ENCODE data around the gene FEN1.
A peak's percentile ranks its signal among the peaks of the same experiment; 100 is the strongest.

FEN1 gene

DNA sequence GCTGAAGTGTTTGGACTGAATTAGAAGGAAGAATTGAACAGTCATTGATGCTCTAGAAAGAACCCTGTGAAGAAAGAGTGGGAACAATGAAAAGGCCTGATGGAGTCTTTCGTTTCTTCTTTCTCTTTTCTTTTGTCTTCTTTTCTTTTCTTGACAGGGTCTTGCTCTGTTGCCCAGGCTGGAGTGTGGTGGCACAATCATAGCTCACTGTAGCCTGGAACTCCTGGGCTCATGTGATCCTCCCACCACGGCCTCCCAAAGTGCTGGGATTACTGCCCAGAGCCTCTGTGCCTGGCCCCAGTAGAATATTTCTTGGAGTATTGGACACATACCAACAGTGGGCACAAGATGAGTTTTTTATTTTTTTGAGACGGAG is 1.1 kb downstream of the FEN1 start:
- no peaks in the 10 kb centered on the region for H3K9me3 ChIP-seq (ENCODE audit: control insufficient read depth in 1 of 2, low read length in 2 of 2)
- H3K4me3 ChIP-seq (ENCODE audit: low read depth in 1 of 2, low read length in 2 of 2), result peak overlapping the region; percentile 81 to 93
- H3K4me1 ChIP-seq (ENCODE audit: control insufficient read depth in 1 of 2, insufficient read depth in 2 of 2, low read length in 2 of 2), result peaks cover 16 to 24% of the 10 kb centered on the region in 2 donors
- peaks cover 15 to 21% of the 10 kb centered on the region in 2 donors for H3K36me3 ChIP-seq (ENCODE audit: control insufficient read depth in 1 of 2, insufficient read depth in 2 of 2, low read length in 2 of 2)
- no peak overlapping the region for H3K27ac ChIP-seq (ENCODE audit: low read depth, low read length)
- H3K9ac ChIP-seq (ENCODE audit: low read depth in 1 of 2, low read length in 2 of 2), result peak overlapping the region; percentile 93 to 98
- H3K27me3 ChIP-seq (ENCODE audit: control insufficient read depth in 1 of 2, insufficient read depth in 2 of 2, low read length in 2 of 2), result no peaks in the 10 kb centered on the region

DNA sequence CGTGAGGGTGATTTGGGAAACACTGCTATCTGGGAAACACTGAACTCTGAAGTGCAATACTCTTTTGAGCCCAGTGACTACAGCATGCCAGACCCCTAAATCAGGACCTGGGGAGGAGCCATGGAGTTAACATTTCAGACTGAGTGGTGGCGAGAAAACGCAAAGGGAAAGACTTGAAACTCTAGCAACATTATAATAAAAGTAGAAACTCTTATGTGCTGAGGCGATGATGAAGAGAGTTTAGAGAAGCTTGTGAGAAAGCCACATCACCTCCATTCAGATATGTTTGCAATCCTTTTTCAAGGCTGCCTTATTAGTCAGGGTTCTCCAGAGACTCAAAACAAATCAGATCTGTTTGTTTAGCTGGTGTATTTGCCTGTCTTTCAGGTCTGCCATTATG is 1.9 kb downstream of the FEN1 start:
- Histone ChIP-seq H3K9me3 (ENCODE audit: control insufficient read depth in 1 of 2, low read length in 2 of 2) (no peaks in the 10 kb centered on the region), H3K27me3 (ENCODE audit: control insufficient read depth in 1 of 2, insufficient read depth in 2 of 2, low read length in 2 of 2) (no peaks in the 10 kb centered on the region), H3K4me1 (ENCODE audit: control insufficient read depth in 1 of 2, insufficient read depth in 2 of 2, low read length in 2 of 2) (peaks cover 16 to 24% of the 10 kb centered on the region in 2 donors), H3K9ac (ENCODE audit: low read depth in 1 of 2, low read length in 2 of 2) (no peak overlapping the region), H3K4me3 (ENCODE audit: low read depth in 1 of 2, low read length in 2 of 2) (no peak overlapping the region), H3K27ac (ENCODE audit: low read depth, low read length) (no peak overlapping the region), H3K36me3 (ENCODE audit: control insufficient read depth in 1 of 2, insufficient read depth in 2 of 2, low read length in 2 of 2) (peaks cover 7 to 16% of the 10 kb centered on the region in 2 donors)

DNA sequence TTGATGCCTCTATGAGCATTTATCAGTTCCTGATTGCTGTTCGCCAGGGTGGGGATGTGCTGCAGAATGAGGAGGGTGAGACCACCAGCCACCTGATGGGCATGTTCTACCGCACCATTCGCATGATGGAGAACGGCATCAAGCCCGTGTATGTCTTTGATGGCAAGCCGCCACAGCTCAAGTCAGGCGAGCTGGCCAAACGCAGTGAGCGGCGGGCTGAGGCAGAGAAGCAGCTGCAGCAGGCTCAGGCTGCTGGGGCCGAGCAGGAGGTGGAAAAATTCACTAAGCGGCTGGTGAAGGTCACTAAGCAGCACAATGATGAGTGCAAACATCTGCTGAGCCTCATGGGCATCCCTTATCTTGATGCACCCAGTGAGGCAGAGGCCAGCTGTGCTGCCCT is 2.7 kb downstream of the FEN1 start:
- Histone ChIP-seq H3K9ac (ENCODE audit: low read depth in 1 of 2, low read length in 2 of 2) (no peak overlapping the region), H3K27me3 (ENCODE audit: control insufficient read depth in 1 of 2, insufficient read depth in 2 of 2, low read length in 2 of 2) (no peaks in the 10 kb centered on the region), H3K9me3 (ENCODE audit: control insufficient read depth in 1 of 2, low read length in 2 of 2) (no peaks in the 10 kb centered on the region), H3K4me3 (ENCODE audit: low read depth in 1 of 2, low read length in 2 of 2) (no peak overlapping the region), H3K4me1 (ENCODE audit: control insufficient read depth in 1 of 2, insufficient read depth in 2 of 2, low read length in 2 of 2) (peaks cover 16 to 24% of the 10 kb centered on the region in 2 donors), H3K36me3 (ENCODE audit: control insufficient read depth in 1 of 2, insufficient read depth in 2 of 2, low read length in 2 of 2) (peaks cover 0 to 7% of the 10 kb centered on the region in 2 donors), H3K27ac (ENCODE audit: low read depth, low read length) (no peak overlapping the region)

DNA sequence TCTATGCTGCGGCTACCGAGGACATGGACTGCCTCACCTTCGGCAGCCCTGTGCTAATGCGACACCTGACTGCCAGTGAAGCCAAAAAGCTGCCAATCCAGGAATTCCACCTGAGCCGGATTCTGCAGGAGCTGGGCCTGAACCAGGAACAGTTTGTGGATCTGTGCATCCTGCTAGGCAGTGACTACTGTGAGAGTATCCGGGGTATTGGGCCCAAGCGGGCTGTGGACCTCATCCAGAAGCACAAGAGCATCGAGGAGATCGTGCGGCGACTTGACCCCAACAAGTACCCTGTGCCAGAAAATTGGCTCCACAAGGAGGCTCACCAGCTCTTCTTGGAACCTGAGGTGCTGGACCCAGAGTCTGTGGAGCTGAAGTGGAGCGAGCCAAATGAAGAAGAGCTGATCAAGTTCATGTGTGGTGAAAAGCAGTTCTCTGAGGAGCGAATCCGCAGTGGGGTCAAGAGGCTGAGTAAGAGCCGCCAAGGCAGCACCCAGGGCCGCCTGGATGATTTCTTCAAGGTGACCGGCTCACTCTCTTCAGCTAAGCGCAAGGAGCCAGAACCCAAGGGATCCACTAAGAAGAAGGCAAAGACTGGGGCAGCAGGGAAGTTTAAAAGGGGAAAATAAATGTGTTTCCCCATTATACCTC is 3.3 kb downstream of the FEN1 start:
- H3K4me1 ChIP-seq (ENCODE audit: control insufficient read depth in 1 of 2, insufficient read depth in 2 of 2, low read length in 2 of 2), result peaks cover 16 to 24% of the 10 kb centered on the region in 2 donors
- H3K27me3 ChIP-seq (ENCODE audit: control insufficient read depth in 1 of 2, insufficient read depth in 2 of 2, low read length in 2 of 2), result no peaks in the 10 kb centered on the region
- peaks cover 0 to 7% of the 10 kb centered on the region in 2 donors for H3K36me3 ChIP-seq (ENCODE audit: control insufficient read depth in 1 of 2, insufficient read depth in 2 of 2, low read length in 2 of 2)
- H3K9ac ChIP-seq (ENCODE audit: low read depth in 1 of 2, low read length in 2 of 2), result no peak overlapping the region
- no peak overlapping the region for H3K27ac ChIP-seq (ENCODE audit: low read depth, low read length)
- no peaks in the 10 kb centered on the region for H3K9me3 ChIP-seq (ENCODE audit: control insufficient read depth in 1 of 2, low read length in 2 of 2)
- H3K4me3 ChIP-seq (ENCODE audit: low read depth in 1 of 2, low read length in 2 of 2), result no peak overlapping the region

DNA sequence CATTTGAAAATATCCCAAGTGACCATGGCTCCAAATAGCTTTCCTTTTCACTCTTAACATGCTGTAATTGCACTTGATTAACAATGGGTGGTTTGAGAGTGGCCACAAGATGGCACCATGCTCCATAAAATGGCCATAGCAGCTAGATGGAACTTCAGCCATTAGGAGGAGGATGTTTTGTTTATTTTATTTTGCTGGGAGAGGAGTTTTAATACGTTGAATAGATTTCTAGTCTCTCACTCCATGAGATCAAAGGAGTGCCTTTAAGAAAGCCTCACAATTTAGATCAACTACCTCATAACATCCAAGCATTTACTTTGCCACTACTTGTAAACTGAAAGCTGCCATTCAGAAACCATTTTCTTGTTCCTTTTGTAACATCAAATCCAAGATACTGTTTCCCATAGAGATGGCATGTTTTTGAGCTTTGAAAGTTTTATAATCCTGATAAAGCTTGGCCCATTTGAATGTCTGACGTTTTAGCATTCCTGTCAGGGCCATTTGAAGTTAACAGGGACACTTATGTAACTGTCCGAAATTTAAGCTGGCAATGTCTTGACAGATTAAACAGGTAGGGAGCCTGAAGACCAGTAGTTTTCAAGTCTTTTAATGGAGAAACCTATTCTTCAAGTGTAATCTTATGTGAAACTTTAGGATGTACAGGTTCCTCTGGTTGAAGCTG is 4.7 kb downstream of the FEN1 start:
- Histone ChIP-seq H3K27me3 (ENCODE audit: control insufficient read depth in 1 of 2, insufficient read depth in 2 of 2, low read length in 2 of 2) (no peaks in the 10 kb centered on the region), H3K9me3 (ENCODE audit: control insufficient read depth in 1 of 2, low read length in 2 of 2) (no peaks in the 10 kb centered on the region), H3K9ac (ENCODE audit: low read depth in 1 of 2, low read length in 2 of 2) (peak overlapping the region in 1 of 2 donors; percentile 9), H3K27ac (ENCODE audit: low read depth, low read length) (no peak overlapping the region), H3K36me3 (ENCODE audit: control insufficient read depth in 1 of 2, insufficient read depth in 2 of 2, low read length in 2 of 2) (peaks cover 0 to 9% of the 10 kb centered on the region in 2 donors), H3K4me3 (ENCODE audit: low read depth in 1 of 2, low read length in 2 of 2) (no peak overlapping the region), H3K4me1 (ENCODE audit: control insufficient read depth in 1 of 2, insufficient read depth in 2 of 2, low read length in 2 of 2) (peaks cover 9 to 17% of the 10 kb centered on the region in 2 donors)

DNA sequence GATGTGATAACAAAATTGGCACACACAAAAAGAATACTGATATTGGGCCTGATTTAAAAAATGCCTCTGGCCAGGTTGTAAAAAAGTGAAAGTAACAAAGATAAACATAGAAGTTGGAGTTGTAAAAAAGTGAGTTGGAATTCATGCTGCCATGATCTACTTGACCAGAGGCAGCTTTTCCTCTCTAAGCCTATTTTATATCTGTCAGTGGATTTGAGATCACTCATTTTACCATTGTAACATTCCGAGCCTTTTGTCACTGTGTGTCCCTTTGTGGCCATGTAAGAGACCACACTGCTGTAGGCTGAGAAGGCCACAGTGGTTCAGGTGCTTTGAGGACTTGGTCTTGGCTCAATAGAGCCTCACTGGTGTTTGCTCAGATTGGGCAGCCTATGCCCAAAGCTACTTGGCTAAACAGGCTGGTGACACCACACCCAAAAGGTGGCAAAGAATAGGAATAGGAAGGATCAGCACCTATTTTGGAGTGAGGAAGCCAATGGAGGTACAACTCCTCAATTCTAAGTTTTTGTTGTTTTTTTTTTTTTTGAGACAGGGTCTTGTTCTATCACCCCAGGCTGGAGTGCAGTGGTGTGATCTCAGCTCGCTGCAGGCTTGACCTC is 7.1 kb downstream of the FEN1 start:
- Histone ChIP-seq H3K4me3 (ENCODE audit: low read depth in 1 of 2, low read length in 2 of 2) (no peak overlapping the region), H3K4me1 (ENCODE audit: control insufficient read depth in 1 of 2, insufficient read depth in 2 of 2, low read length in 2 of 2) (peaks cover 0 to 5% of the 10 kb centered on the region in 2 donors), H3K36me3 (ENCODE audit: control insufficient read depth in 1 of 2, insufficient read depth in 2 of 2, low read length in 2 of 2) (peaks cover 0 to 26% of the 10 kb centered on the region in 2 donors), H3K9ac (ENCODE audit: low read depth in 1 of 2, low read length in 2 of 2) (no peak overlapping the region), H3K27me3 (ENCODE audit: control insufficient read depth in 1 of 2, insufficient read depth in 2 of 2, low read length in 2 of 2) (no peaks in the 10 kb centered on the region), H3K9me3 (ENCODE audit: control insufficient read depth in 1 of 2, low read length in 2 of 2) (no peaks in the 10 kb centered on the region), H3K27ac (ENCODE audit: low read depth, low read length) (no peak overlapping the region)

DNA sequence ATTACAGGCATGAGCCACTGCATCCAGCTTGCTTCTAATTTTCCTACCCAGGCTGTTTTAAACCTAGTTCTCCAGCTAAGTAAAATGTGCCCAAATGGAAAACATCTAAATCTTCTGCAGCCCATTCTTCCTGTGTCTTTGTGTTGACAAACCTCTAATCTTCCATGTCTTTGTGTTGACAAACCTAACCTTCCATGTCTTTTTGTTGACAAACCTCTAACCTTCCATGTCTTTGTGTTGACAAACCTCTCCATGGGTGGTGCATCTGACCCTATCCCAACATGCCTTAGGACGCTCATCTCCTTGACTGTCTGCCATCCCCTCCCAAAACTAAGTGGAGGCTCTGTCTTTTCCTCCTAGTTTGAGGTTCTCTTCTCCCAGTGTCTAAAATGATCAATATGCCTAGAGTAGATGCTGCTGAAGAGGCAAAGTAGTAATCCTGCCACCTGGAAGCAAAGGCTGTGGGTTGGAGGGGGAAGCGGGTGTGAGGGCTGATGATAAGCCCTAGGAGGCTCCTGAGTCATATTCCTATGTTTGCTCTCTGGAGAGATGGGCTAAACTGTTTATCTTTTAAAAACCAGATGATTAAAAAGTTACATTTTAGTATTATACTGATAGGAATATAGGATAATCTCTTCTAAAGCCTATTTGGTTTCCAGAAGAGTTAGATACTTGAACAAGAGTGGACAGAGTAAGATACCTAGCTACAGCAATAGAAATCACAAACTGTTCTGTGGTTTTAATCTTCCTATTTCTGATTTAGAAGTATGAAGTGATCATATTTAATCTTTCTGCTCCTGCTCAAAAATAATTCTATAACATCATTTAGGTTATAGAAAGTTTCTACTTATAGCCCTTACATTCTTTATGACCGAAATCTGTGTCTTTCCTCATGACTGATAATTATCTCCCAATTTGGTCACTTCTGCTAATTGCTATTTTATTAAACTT is 7.9 kb downstream of the FEN1 start:
- Histone ChIP-seq H3K27me3 (ENCODE audit: control insufficient read depth in 1 of 2, insufficient read depth in 2 of 2, low read length in 2 of 2) (no peaks in the 10 kb centered on the region), H3K4me3 (ENCODE audit: low read depth in 1 of 2, low read length in 2 of 2) (no peak overlapping the region), H3K9ac (ENCODE audit: low read depth in 1 of 2, low read length in 2 of 2) (no peak overlapping the region), H3K36me3 (ENCODE audit: control insufficient read depth in 1 of 2, insufficient read depth in 2 of 2, low read length in 2 of 2) (peaks cover 0 to 29% of the 10 kb centered on the region in 2 donors), H3K27ac (ENCODE audit: low read depth, low read length) (no peak overlapping the region), H3K4me1 (ENCODE audit: control insufficient read depth in 1 of 2, insufficient read depth in 2 of 2, low read length in 2 of 2) (peaks cover 0 to 5% of the 10 kb centered on the region in 2 donors), H3K9me3 (ENCODE audit: control insufficient read depth in 1 of 2, low read length in 2 of 2) (no peaks in the 10 kb centered on the region)

DNA sequence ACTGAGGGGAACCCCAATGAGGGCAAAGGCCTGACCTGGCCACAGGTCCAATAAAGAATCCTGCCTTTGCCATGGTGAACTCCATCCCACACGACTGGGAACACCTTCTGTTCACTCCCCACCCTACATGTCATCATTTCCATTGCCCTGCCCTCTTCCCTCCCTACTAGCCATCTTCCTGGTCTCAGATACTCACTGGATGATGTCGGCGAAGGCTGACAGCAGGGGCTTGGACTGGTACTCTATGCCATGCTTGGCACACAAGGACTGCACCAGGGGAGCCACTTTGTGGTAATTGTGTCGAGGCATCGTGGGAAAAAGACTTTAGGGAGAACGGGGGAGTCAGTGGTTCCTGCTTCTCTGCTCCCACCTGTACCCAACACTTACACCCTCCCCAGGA is 9.9 kb downstream of the FEN1 start:
- Histone ChIP-seq H3K9ac (ENCODE audit: low read depth in 1 of 2, low read length in 2 of 2) (no peak overlapping the region), H3K9me3 (ENCODE audit: control insufficient read depth in 1 of 2, low read length in 2 of 2) (no peaks in the 10 kb centered on the region), H3K4me1 (ENCODE audit: control insufficient read depth in 1 of 2, insufficient read depth in 2 of 2, low read length in 2 of 2) (peaks cover 0 to 1% of the 10 kb centered on the region in 2 donors), H3K36me3 (ENCODE audit: control insufficient read depth in 1 of 2, insufficient read depth in 2 of 2, low read length in 2 of 2) (peaks cover 0 to 31% of the 10 kb centered on the region in 2 donors), H3K4me3 (ENCODE audit: low read depth in 1 of 2, low read length in 2 of 2) (no peak overlapping the region), H3K27me3 (ENCODE audit: control insufficient read depth in 1 of 2, insufficient read depth in 2 of 2, low read length in 2 of 2) (no peaks in the 10 kb centered on the region), H3K27ac (ENCODE audit: low read depth, low read length) (no peak overlapping the region)

DNA sequence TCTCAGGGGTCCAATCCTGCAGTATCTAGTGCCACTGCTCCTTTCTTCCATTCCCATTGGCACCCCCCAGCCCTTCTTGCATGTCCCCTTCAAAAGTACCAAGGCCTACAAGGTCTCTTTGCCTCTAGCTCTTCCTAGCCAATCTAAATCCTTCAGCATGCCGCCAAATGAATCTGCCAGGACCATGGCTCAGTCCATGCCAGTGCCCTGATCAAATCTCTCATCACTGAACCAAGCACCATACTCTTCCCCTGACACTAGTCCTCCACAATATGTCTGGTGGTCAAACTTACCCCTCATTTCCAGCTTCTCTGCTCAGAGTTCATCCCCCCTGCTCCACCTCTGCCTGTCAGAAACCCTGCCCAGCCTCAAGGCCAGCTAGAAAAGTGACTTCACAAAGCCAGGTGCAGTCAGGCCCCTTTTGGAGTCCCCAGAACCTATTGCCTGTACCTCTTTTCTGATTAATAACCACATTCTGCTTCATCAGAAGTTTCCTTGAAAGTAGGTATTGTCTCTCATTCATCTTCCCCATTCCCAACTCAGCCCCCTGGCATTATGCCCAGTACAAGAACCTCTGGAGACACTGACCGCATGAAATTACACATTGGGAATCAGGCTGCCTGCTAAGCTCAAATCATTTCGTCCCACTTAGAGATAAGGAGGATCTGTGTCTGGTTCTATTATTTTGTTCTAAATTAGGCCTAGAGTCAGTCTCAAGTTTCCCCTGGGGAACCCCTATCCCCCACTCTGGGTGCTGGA is 11.4 kb downstream of the FEN1 start:
- H3K9ac ChIP-seq (ENCODE audit: low read depth in 1 of 2, low read length in 2 of 2), result no peak overlapping the region
- H3K9me3 ChIP-seq (ENCODE audit: control insufficient read depth in 1 of 2, low read length in 2 of 2), result no peaks in the 10 kb centered on the region
- H3K4me3 ChIP-seq (ENCODE audit: low read depth in 1 of 2, low read length in 2 of 2), result no peak overlapping the region
- H3K27me3 ChIP-seq (ENCODE audit: control insufficient read depth in 1 of 2, insufficient read depth in 2 of 2, low read length in 2 of 2), result no peaks in the 10 kb centered on the region
- no peaks in the 10 kb centered on the region for H3K4me1 ChIP-seq (ENCODE audit: control insufficient read depth in 1 of 2, insufficient read depth in 2 of 2, low read length in 2 of 2)
- no peak overlapping the region for H3K27ac ChIP-seq (ENCODE audit: low read depth, low read length)
- H3K36me3 ChIP-seq (ENCODE audit: control insufficient read depth in 1 of 2, insufficient read depth in 2 of 2, low read length in 2 of 2), result peaks cover 0 to 44% of the 10 kb centered on the region in 2 donors

Data from duodenal mucosa (tissue), 2 donors.